Right lobe of liver (tissue), 4 donors: ENCODE data around the gene MARCHF5.

Experiments
- CTCF ChIP-seq, 4 donors: fragments of 200-600 bp in 3 of 4; fragments of 450-650 bp in 1 of 4; IDR thresholded peaks; one replicate each; pipeline versions ENCODE4 v1.5.1 to v1.8.0; 2016 to 2022; ENCODE audit warnings: antibody characterized with exemption in 4 of 4, mild to moderate bottlenecking in 2 of 4
- POLR2A ChIP-seq: fragments of 450-650 bp; IDR thresholded peaks from one replicate; pipeline ENCODE4 v1.6.1; 2017; ENCODE audit warnings: antibody characterized with exemption, mild to moderate bottlenecking
- donor health status: DM: no; HTN: no; CAD: no.
- donor health status: DM: no; HTN: no; CAD: no.
- donor health status: DM: no; HTN: yes; CAD: no.

DNA sequence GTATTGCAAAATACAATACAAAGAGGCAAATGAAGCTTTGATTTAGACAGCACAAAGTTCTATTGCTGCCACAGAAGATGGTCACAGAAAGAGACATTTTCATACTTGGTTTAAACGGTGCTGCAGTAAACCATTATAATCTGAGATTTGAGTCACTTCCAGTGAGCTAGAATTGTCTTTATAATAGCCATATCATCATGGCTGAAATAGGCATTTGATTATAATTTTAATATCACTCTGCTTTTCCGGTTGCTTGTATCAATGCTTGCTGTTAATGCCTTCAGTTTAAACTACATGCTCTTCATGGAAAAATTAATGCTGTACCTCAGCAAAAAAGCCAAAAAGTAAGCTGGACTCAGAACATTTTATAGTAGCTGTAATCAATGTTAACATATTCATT lies 48.6 kb upstream of the MARCHF5 start:
- TF ChIP-seq CTCF (IDR thresholded peaks at IDR 0.05) (no peak), POLR2A (no peak)
